Thymus (tissue), 11 donors: ENCODE results near the gene FGF18. TPM values are rescaled to one million over a fixed set of nuclear protein-coding genes. Genes with fewer than 3 reads are reported as not detected.
"Not testable (repeated sequence)": the region's sequence is repeated elsewhere in the genome, so short reads cannot be mapped to it uniquely, and the experiment has no call there.

Experiments
- DNase-seq, 9 donors: peaks; one replicate each; pipeline ENCODE4 v3.0.0-alpha.2; 2013; ENCODE audit warnings: low spot score in 9 of 9, low read depth in 6 of 9, missing footprints in 1 of 9
- H3K27ac ChIP-seq, 2 donors: one replicate each; pipeline ENCODE4 v1.5.1; 2013; ENCODE audit warnings: control low read depth in 1 of 2, low read depth in 1 of 2, low read length in 1 of 2, mild to moderate bottlenecking in 1 of 2, moderate library complexity in 1 of 2
- H3K27me3 ChIP-seq, 2 donors: one replicate each; pipeline ENCODE4 v1.5.1; 2013; ENCODE audit warnings: low read length in 1 of 2; ENCODE audit not compliant: control insufficient read depth in 2 of 2, insufficient read depth in 1 of 2
- H3K36me3 ChIP-seq, 2 donors: one replicate each; pipeline ENCODE4 v1.5.1; 2013; ENCODE audit warnings: low read length in 1 of 2, mild to moderate bottlenecking in 1 of 2, moderate library complexity in 1 of 2; ENCODE audit not compliant: control insufficient read depth in 2 of 2, insufficient read depth in 2 of 2
- H3K4me1 ChIP-seq, 2 donors: one replicate each; pipeline ENCODE4 v1.5.1; 2013; ENCODE audit warnings: low read length in 2 of 2; ENCODE audit not compliant: control insufficient read depth in 2 of 2, insufficient read depth in 2 of 2
- H3K4me3 ChIP-seq, 2 donors: one replicate each; pipeline ENCODE4 v1.5.1; 2013; ENCODE audit warnings: low read length in 2 of 2, control low read depth in 1 of 2, mild to moderate bottlenecking in 1 of 2
- H3K9me3 ChIP-seq, 2 donors: one replicate each; pipeline ENCODE4 v1.5.1; 2013; ENCODE audit warnings: low read length in 1 of 2, mild to moderate bottlenecking in 1 of 2; ENCODE audit not compliant: control insufficient read depth in 2 of 2, insufficient read depth in 1 of 2
- WGBS: extraction: QIAGEN DNeasy Blood & Tissue Kit; methylation state at CpG from one replicate; pipeline ENCODE4 v1.1.7; 2013; 5-methylcytosine and 5-hydroxymethylcytosine counted together
- polyA plus RNA-seq: library from polyadenylated mRNA; stranded (reverse); fragments of 200-250 nt; gene quantifications from one replicate; pipeline ENCODE4 v1.2.3, GENCODE V29; 2013
- total RNA-seq: library from RNA; stranded (reverse); fragments of 120-200 nt; gene quantifications from one replicate; pipeline ENCODE4 v1.2.4, GENCODE V29; 2013
- donor health status: healthy.

The FGF18 gene
- total and polyA plus RNA-seq, 2 donors, result 0.80 to 0.82 TPM

DNA sequence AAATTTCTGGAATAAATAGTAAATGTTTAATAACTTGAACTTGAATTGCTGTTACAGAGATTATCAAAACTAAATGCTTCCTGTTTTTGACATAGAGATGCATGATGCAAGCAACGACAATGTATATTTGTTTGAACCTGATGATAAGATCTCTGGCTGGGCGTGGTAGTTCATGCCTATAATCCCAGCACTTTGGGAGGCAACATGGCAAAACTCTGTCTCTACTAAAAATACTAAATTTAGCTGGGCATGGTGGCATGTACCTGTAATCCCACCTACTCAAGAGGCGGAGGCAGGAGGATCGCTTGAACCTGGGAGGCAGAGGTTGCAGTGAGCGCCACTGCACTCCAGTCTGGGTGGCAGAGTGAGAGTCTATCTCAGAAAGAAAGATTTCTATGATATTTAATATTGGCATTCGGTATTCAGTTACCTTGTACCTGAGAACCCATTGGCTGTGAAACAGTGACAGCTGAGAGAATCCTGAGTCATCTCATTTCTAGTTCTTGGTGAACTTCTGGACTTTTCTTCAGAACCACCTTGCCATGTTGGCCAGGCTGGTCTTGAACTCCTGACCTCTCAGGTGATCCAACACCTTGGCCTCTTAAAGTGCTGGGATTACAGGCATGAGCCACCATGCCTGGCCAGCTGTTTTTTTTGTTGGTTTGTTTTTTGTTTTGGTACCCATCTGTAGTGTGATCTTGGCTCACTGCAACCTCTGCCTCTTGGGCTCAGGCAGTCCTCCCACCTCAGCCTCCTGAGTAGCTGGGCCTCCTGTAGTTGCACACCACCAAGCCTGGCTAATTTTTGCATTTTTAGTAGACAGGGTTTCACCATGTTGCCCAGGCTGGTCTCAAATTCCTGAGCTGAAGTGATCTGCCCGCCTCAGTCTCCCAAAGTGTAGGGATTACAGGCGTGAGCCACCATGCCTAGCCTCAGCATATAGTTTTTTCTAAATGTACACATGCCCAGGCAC is 10.0 kb upstream of the FGF18 start:
- DNase-seq, result no peak
- Histone ChIP-seq H3K9me3 (no peaks in the 10 kb centered on the region), H3K27me3 (no peaks in the 10 kb centered on the region), H3K4me1 (no peaks in the 10 kb centered on the region), H3K27ac (no peak overlapping the region), H3K36me3 (peaks cover 29 to 80% of the 10 kb centered on the region in 2 donors), H3K4me3 (no peak overlapping the region)
- 96% methylated on average over 8 of the region's 8 CpGs for WGBS

DNA sequence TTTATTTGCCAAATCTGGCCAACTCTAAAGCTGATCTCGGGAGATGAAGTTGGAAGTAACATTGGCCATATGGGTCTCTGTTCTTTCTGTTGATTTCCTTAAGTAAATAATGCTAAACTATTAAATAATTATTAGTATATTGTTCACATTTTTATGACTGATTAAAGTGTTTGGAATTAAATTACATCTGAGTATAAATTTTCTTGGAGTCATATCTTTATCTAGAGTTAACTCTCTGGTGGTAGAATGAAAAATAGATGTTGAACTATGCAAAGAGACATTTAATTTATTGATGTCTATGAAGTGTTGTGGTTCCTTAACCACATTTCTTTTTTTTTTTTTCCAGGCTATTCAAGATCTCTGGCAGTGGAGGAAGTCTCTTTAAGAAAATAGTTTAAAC is 9.3 kb upstream of the FGF18 start:
- Histone ChIP-seq H3K27ac (no peak overlapping the region), H3K36me3 (peaks cover 29 to 81% of the 10 kb centered on the region in 2 donors), H3K9me3 (no peaks in the 10 kb centered on the region), H3K4me1 (no peaks in the 10 kb centered on the region), H3K27me3 (no peaks in the 10 kb centered on the region), H3K4me3 (no peak overlapping the region)
- 58% methylated on average over 1 of the region's 1 CpG for WGBS
- no peak for DNase-seq

DNA sequence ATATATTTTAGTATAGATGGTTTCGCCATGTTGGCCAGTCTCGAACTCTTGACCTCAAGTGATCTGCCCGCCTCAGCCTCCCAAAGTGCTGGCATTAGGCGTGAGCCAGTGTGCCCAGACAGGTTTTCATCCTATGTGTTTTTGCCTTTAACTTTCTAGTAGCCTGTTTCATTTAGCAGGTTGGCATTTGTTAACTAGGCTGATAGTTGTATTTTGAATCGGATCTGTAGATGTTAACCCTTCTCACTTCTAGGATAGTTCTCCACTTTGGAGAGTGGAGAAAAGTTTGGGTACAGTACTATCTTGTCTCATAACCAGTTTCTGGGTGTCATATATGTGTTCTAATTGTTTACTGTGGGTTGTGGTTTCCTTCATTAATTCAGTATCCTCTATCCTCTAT is 7.3 kb upstream of the FGF18 start:
- Histone ChIP-seq H3K9me3 (no peaks in the 10 kb centered on the region), H3K4me3 (no peak overlapping the region), H3K4me1 (no peaks in the 10 kb centered on the region), H3K27ac (no peak overlapping the region), H3K27me3 (no peaks in the 10 kb centered on the region), H3K36me3 (peaks cover 27 to 65% of the 10 kb centered on the region in 2 donors)
- DNase-seq, result no peak
- 97% methylated on average over 5 of the region's 5 CpGs for WGBS

DNA sequence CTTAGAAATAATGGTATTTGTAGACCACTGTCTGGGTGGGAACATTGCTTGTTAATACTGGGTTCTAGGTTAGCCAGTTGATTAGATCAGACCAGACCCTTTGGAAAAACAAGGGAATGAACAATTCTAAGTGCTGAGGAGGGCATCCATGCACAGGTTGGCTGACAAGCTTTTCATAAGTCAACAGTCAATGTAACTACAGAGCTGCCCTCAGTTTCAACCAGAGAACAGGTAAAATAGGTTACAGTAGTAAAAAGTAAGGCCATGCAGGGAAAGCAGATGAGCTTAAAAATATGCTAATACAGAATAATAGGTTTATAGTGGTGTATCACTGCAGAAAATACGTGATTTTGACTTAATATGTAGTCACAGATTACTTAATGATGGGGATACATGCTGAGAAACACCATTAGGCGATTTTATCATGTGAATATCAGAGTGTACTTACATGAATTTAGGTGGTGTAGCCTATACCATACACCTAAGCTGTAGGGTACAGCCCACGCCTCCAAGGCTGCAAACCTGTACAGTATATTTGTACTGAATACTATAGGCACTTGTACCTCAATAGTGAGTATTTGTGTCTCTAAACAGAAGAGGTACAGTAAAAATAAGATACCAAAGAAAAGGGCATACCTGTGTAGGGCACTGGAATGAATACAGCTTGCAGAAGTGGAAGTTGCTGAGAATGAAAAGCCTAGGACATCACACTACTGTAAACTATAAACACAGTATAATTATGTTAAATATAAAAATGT is 6.1 kb upstream of the FGF18 start:
- Histone ChIP-seq H3K9me3 (no peaks in the 10 kb centered on the region), H3K4me1 (no peaks in the 10 kb centered on the region), H3K27me3 (peaks cover 0 to under 1% of the 10 kb centered on the region in 2 donors), H3K27ac (no peak overlapping the region), H3K36me3 (peaks cover 24 to 53% of the 10 kb centered on the region in 2 donors), H3K4me3 (no peak overlapping the region)
- no peak for DNase-seq
- WGBS, result 97% methylated on average over 3 of the region's 3 CpGs

DNA sequence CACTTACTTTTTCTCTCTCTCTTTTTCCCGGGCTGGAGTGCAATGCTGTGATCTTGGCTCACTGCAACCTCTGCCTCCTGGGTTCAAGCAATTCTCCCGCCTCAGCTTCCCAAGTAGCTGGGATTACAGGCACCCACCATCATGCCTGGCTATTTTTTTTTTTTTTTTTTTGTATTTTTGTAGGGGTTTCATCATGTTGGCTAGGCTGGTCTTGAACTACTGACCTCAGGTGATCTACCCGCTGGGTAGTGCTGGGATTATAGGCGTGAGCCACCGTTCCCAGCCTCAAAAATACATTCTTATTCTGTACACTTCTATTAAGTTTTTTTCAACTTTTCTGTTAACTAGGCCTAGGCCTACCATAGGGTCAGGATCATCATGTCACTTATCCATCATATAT is 5.5 kb upstream of the FGF18 start:
- peaks cover 24 to 46% of the 10 kb centered on the region in 2 donors for H3K36me3 ChIP-seq
- not testable (repeated sequence) for H3K9me3 ChIP-seq, H3K4me3 ChIP-seq, DNase-seq, H3K27ac ChIP-seq, H3K27me3 ChIP-seq, H3K4me1 ChIP-seq
- WGBS, result 98% methylated on average over 5 of the region's 5 CpGs

DNA sequence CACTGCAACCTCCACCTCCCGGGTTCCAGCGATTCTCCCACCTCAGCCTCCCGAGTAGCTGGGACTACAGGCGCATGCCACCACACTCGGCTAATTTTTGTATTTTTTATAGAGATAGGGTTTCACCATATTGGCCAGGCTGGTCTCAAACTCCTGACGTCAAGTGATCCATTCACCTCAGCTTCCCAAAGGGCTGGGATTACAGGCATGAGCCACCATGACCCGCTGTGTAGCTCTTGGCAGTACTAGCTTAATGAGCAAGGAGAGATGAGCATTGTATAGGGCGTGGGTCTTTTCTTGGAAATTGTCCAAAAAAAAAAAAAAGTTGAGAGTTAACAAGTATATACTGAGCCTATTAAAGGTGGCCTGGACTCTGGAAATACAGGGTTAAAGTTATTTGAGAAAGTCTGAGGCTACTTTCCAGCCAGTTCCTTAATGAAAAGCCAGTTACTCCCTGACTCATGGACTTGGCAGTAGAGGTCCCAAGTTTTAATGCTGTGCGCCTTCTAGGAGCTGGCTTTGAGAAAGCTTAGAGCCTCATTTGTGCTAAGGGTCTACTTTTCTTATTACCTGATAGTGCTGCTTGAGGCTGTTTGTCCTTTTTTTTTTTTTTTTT is 4.2 kb upstream of the FGF18 start:
- peaks cover 15 to 35% of the 10 kb centered on the region in 2 donors for H3K36me3 ChIP-seq
- peaks cover 0 to 4% of the 10 kb centered on the region in 2 donors for H3K9me3 ChIP-seq
- H3K27me3 ChIP-seq, result peaks cover 11 to 14% of the 10 kb centered on the region in 2 donors
- no peak overlapping the region for H3K4me3 ChIP-seq
- WGBS, result 94% methylated on average over 9 of the region's 9 CpGs
- DNase-seq, result no peak
- peaks cover 0 to 9% of the 10 kb centered on the region in 2 donors for H3K4me1 ChIP-seq
- H3K27ac ChIP-seq, result no peak overlapping the region

DNA sequence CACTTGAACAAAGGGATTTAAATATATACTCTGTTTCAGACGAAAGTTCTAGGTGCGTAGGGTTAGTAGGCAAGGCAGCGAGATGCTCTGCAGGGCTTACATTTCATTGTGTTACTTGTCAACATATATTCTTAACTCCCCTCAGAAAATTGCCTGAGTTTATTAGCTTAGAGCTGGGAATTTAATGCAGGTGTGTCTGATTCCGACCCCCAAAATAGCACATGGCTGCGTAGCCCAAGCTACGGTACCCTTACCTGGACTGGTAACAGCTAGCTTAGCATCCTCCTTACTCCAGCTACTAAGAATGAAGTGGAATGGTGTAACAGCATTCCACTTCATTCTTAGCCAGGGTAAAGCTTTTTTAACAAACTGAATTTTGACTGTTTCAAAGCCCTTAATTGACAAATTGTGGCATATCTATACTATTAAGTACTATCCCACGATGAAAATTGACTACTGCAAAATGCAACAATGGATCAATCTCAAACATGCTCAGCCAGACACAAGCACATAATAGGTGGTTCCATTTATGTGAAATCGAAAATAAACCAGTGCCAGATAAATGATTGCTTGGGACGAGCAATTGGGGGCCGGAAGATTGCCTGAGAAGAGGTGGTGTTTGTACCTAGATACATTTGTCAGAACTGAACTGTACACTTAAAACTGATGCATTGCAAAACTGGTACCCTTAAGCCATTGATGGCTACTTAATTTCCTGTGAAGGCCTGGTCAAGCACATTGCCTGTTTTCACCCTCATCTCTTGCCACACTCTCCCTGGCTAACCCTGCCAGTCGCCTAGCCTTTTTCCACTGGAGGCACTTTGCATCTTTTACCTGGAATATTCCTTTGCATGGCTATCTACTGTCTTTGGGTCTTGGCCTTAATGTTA is 3.0 kb upstream of the FGF18 start:
- no peak overlapping the region for H3K4me3 ChIP-seq
- 96% methylated on average over 11 of the region's 11 CpGs for WGBS
- no peak overlapping the region for H3K27ac ChIP-seq
- peaks cover 0 to 6% of the 10 kb centered on the region in 2 donors for H3K9me3 ChIP-seq
- peaks cover 23 to 25% of the 10 kb centered on the region in 2 donors for H3K27me3 ChIP-seq
- peaks cover 0 to 18% of the 10 kb centered on the region in 2 donors for H3K4me1 ChIP-seq
- H3K36me3 ChIP-seq, result peaks cover 15 to 28% of the 10 kb centered on the region in 2 donors
- no peak for DNase-seq

DNA sequence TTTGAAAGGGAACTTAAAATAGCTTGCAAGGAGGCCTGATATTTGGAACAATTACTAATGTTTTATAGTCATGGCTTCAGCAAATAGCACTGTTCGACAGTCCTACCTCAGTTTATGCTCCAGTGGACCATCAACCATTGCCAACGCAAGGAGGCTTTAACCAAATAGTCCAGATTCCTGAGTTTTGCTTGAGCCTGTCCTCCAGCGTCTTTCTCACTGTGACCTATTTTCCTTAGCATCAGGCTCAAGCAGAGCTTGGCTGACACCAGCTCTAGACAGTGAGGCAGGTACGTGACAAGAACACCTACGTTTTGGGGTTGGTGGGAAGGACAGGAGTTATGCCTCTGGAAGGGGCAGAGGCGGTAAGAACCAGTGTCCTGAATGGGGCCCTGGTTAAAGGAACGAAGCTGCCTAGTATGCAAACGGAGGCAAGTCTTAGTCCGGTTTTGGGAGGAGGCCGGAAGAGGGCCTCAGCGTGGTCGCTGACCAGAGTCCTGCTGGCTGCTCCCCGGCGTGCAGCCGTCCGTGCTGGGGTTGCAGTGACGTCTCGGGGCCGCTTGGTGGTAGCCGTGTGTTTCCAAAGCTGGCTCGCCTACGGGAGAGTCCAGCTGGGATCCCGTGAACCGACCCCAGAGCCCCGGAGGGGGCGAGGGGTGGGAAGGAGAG is 998 bp upstream of the FGF18 start:
- WGBS, result 20% methylated on average over 26 of the region's 26 CpGs
- H3K36me3 ChIP-seq, result peaks cover 2 to 8% of the 10 kb centered on the region in 2 donors
- no peak overlapping the region for H3K27ac ChIP-seq
- peak overlapping the region; percentile 24 to 43 for H3K4me3 ChIP-seq
- H3K9me3 ChIP-seq, result peaks cover 0 to 9% of the 10 kb centered on the region in 2 donors
- peak in 4 of 9 donors; percentile 19 to 51 (median 46) for DNase-seq
- H3K4me1 ChIP-seq, result peaks cover 0 to 18% of the 10 kb centered on the region in 2 donors
- peaks cover 26 to 45% of the 10 kb centered on the region in 2 donors for H3K27me3 ChIP-seq
